ENCODE results near the gene RASL11A. TPM values are rescaled to one million over a fixed set of nuclear protein-coding genes. Genes with fewer than 3 reads are reported as not detected.

Gene RASL11A
- total RNA-seq, 1 experiment from 2014 or later, result 3.8 TPM

GRCh38 chr13:27300941-27301586 lies 30.4 kb downstream of the RASL11A start:
- Histone ChIP-seq H3K9me3 (ENCODE audit: insufficient read depth, low read depth) (no peaks in the 10 kb centered on the region), H3K27me3 (ENCODE audit: insufficient read depth, low read depth) (peaks cover 28% of the 10 kb centered on the region), H3K4me3 (no peak overlapping the region), H3K9me2 (ENCODE audit: insufficient read depth) (no peaks in the 10 kb centered on the region; the same call in 1 of the 2 replicates), H4K20me1 (ENCODE audit: insufficient read depth) (no peaks in the 10 kb centered on the region), H3K27ac (no peak overlapping the region), H2AFZ (no peak overlapping the region), H3K4me1 (replicated peaks; ENCODE audit: insufficient read depth) (no peaks in the 10 kb centered on the region), H3K79me2 (ENCODE audit: low read depth) (no peaks in the 10 kb centered on the region), H3K36me3 (ENCODE audit: low read depth) (no peaks in the 10 kb centered on the region), H3K4me2 (no peak overlapping the region), H3F3A (ENCODE audit: insufficient read depth, low read depth) (peaks cover 4% of the 10 kb centered on the region; the same call in 1 of the 2 replicates)
- no peak for DNase-seq
- TF ChIP-seq EZH2 (IDR thresholded peaks at IDR 0.05; ENCODE audit: low read depth), result no peak
- TF ChIP-seq, protein P1, sequence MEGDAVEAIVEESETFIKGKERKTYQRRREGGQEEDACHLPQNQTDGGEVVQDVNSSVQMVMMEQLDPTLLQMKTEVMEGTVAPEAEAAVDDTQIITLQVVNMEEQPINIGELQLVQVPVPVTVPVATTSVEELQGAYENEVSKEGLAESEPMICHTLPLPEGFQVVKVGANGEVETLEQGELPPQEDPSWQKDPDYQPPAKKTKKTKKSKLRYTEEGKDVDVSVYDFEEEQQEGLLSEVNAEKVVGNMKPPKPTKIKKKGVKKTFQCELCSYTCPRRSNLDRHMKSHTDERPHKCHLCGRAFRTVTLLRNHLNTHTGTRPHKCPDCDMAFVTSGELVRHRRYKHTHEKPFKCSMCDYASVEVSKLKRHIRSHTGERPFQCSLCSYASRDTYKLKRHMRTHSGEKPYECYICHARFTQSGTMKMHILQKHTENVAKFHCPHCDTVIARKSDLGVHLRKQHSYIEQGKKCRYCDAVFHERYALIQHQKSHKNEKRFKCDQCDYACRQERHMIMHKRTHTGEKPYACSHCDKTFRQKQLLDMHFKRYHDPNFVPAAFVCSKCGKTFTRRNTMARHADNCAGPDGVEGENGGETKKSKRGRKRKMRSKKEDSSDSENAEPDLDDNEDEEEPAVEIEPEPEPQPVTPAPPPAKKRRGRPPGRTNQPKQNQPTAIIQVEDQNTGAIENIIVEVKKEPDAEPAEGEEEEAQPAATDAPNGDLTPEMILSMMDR (conservative IDR thresholded peaks at IDR 0.05), result no peak
- intact Hi-C loops (cut with micrococcal nuclease; ENCODE audit: unreplicated experiment), result no loop called here
- no TSS peak for BruUV-seq (replicated peaks)
- ChIA-PET CTCF (no interaction called here), POLR2A (ENCODE audit: unreplicated experiment) (no interaction called here)

DNA sequence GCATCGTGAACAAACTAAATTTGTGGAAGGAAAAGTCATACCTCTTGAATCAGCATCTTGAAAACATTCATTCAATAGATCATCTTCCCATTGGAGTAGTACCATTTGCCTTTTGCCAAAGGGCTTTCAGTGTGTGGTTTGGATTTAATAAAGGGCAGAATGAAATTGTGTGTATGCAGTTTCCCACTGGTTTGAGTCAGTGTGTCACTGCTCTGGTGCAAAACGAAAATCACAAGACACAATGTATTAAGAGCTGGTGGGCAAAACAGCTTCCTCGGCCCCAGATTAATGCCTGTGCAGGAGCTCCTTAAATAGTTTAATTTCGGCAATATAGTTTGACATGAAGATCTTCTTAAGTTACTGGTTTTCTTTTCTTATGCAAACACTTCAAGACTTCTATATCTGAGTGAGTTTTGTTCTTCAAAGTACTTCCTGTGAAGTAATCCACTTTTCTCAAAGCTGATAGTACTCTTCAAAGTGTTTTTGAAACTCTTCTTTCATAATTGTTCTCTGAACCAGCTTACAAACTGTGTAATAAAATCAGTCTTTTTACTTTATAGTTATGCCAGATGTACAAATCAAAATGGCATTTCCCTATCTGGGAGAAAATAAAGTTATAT lies 32.1 kb downstream of the RASL11A start:
- TF ChIP-seq, protein P1 (conservative IDR thresholded peaks at IDR 0.05), result no peak
- no peak for TF ChIP-seq EZH2 (IDR thresholded peaks at IDR 0.05; ENCODE audit: low read depth)
- no peaks in the 10 kb centered on the region; the same call in 1 of the 2 replicates for H3K9me2 ChIP-seq (ENCODE audit: insufficient read depth)
- H3F3A ChIP-seq (ENCODE audit: insufficient read depth, low read depth), result peaks cover 4% of the 10 kb centered on the region; the same call in 1 of the 2 replicates
- no peaks in the 10 kb centered on the region for H4K20me1 ChIP-seq (ENCODE audit: insufficient read depth)
- no peak overlapping the region for H3K4me3 ChIP-seq
- H3K9me3 ChIP-seq (ENCODE audit: insufficient read depth, low read depth), result no peaks in the 10 kb centered on the region
- intact Hi-C loops (cut with micrococcal nuclease; ENCODE audit: unreplicated experiment), result no loop called here
- ChIA-PET POLR2A (ENCODE audit: unreplicated experiment) (no interaction called here), CTCF (no interaction called here)
- no peaks in the 10 kb centered on the region for H3K79me2 ChIP-seq (ENCODE audit: low read depth)
- no peak overlapping the region for H2AFZ ChIP-seq
- BruUV-seq (replicated peaks), result no TSS peak
- H3K36me3 ChIP-seq (ENCODE audit: low read depth), result no peaks in the 10 kb centered on the region
- H3K27ac ChIP-seq, result no peak overlapping the region
- no peaks in the 10 kb centered on the region for H3K4me1 ChIP-seq (replicated peaks; ENCODE audit: insufficient read depth)
- no peak for DNase-seq
- H3K4me2 ChIP-seq, result no peak overlapping the region
- H3K27me3 ChIP-seq (ENCODE audit: insufficient read depth, low read depth), result peaks cover 13% of the 10 kb centered on the region

GRCh38 chr13:27304099-27304498 lies 33.5 kb downstream of the RASL11A start:
- Histone ChIP-seq H3K4me2 (no peak overlapping the region), H3K9me3 (ENCODE audit: insufficient read depth, low read depth) (no peaks in the 10 kb centered on the region), H3K27ac (no peak overlapping the region), H3K36me3 (ENCODE audit: low read depth) (no peaks in the 10 kb centered on the region), H3K9me2 (ENCODE audit: insufficient read depth) (no peaks in the 10 kb centered on the region; the same call in 1 of the 2 replicates), H4K20me1 (ENCODE audit: insufficient read depth) (no peaks in the 10 kb centered on the region), H3K79me2 (ENCODE audit: low read depth) (no peaks in the 10 kb centered on the region), H3F3A (ENCODE audit: insufficient read depth, low read depth) (peaks cover 4% of the 10 kb centered on the region; the same call in 1 of the 2 replicates), H3K4me3 (no peak overlapping the region), H2AFZ (no peak overlapping the region), H3K4me1 (replicated peaks; ENCODE audit: insufficient read depth) (no peaks in the 10 kb centered on the region), H3K27me3 (ENCODE audit: insufficient read depth, low read depth) (no peaks in the 10 kb centered on the region)
- intact Hi-C loops (cut with micrococcal nuclease; ENCODE audit: unreplicated experiment), result no loop called here
- no peak for DNase-seq
- ChIA-PET CTCF (no interaction called here), POLR2A (ENCODE audit: unreplicated experiment) (no interaction called here)
- no TSS peak for BruUV-seq (replicated peaks)
- TF ChIP-seq, protein P1 (conservative IDR thresholded peaks at IDR 0.05), result no peak
- no peak for TF ChIP-seq EZH2 (IDR thresholded peaks at IDR 0.05; ENCODE audit: low read depth)

All from PC-9 (cell line).